Body of pancreas (tissue), 4 donors: ENCODE data around the gene FLRT1. TPM values are rescaled to one million over a fixed set of nuclear protein-coding genes. Genes with fewer than 3 reads are reported as not detected.

Experiments used
- ATAC-seq: fragments of 150-250 bp; one replicate; pipeline ENCODE4 v1.9.1; 2016
- DNase-seq, 4 donors: peaks; one replicate each; pipeline ENCODE4 v3.0.0-alpha.2; 2019
- H3K27ac ChIP-seq, 4 donors: fragments of 200-600 bp; sonication (generic); 1 replicate in 3 of 4; 2 replicates in 1 of 4; pipeline versions ENCODE4 v1.5.1 to v1.6.1; 2016 to 2019; ENCODE audit warnings: mild to moderate bottlenecking in 1 of 4, mixed read lengths in 1 of 4, moderate library complexity in 1 of 4
- H3K27me3 ChIP-seq, 2 donors: fragments of 200-600 bp; sonication (generic); one replicate each; pipeline ENCODE4 v1.6.0; 2016; ENCODE audit warnings: mild to moderate bottlenecking in 1 of 2
- H3K36me3 ChIP-seq, 2 donors: fragments of 200-600 bp; sonication (generic); replicated peaks in 1 of 2; 2 replicates each; pipeline ENCODE4 v1.5.1; 2016; ENCODE audit warnings: low read depth in 2 of 2; ENCODE audit not compliant: insufficient read depth in 1 of 2
- H3K4me1 ChIP-seq: fragments of 200-600 bp; sonication (generic); one replicate; pipeline ENCODE4 v1.6.0; 2016
- H3K4me3 ChIP-seq, 2 donors: fragments of 200-600 bp; sonication (generic); 1 replicate in 1 of 2; 2 replicates in 1 of 2; pipeline ENCODE4 v1.5.1; 2016 to 2019
- H3K9me3 ChIP-seq, 3 donors: fragments of 200-600 bp; sonication (generic); 1 replicate in 2 of 3; 2 replicates in 1 of 3; pipeline ENCODE4 v1.5.1; 2016
- CTCF ChIP-seq, 7 experiments: fragments of 450-650 bp in 4 of 7; fragments of 200-600 bp in 3 of 7; sonication (generic) in 3 of 7; IDR thresholded peaks; one replicate each; pipeline ENCODE4 v1.5.1; 2016 to 2019; ENCODE audit warnings: antibody characterized with exemption in 7 of 7
- POLR2A ChIP-seq, 3 donors: fragments of 450-650 bp; IDR thresholded peaks; one replicate each; pipeline ENCODE4 v1.6.1; 2016; ENCODE audit warnings: antibody characterized with exemption in 3 of 3, mild to moderate bottlenecking in 2 of 3
- WGBS, 2 donors: methylation state at CpG; one replicate each; pipeline ENCODE4 v1.1.5; 2017; 5-methylcytosine and 5-hydroxymethylcytosine counted together
- intact Hi-C: fragments of 100-400 bp; cut with DNase I; formaldehyde crosslinking; loops from one replicate; pipeline ENCODE4 v1.15.1; 2023
- total RNA-seq, 2 donors: library from RNA; depleted of rRNA; stranded (reverse); fragments of >200 nt; gene quantifications; one replicate each; pipeline ENCODE4 v1.1.0, GENCODE V29; 2016

Gene FLRT1
- total RNA-seq, 2 donors from 2014 or later: 0.26 TPM; not detected in 1

GRCh38 chr11:63998558-63999348 lies 37.0 kb upstream of the FLRT1 start:
- H3K9me3 ChIP-seq: no peaks in the 10 kb centered on the region
- TF ChIP-seq POLR2A (IDR thresholded peaks at IDR 0.05) (no peak), CTCF (IDR thresholded peaks at IDR 0.05) (no peak)
- no peak for ATAC-seq
- peaks cover 8 to 9% of the 10 kb centered on the region in 2 donors for H3K36me3 ChIP-seq
- WGBS, 2 donors: 80 to 94% methylated on average over 10 to 42 of the region's 54 CpGs
- no peaks in the 10 kb centered on the region for H3K27me3 ChIP-seq
- peaks cover 31% of the 10 kb centered on the region for H3K4me1 ChIP-seq
- no peak overlapping the region for H3K4me3 ChIP-seq
- no peak for DNase-seq
- H3K27ac ChIP-seq: no peak overlapping the region
- intact Hi-C loops: no loop called here

GRCh38 chr11:63999349-64000025 lies 36.2 kb upstream of the FLRT1 start:
- H3K4me1 ChIP-seq: peaks cover 37% of the 10 kb centered on the region
- H3K9me3 ChIP-seq: no peaks in the 10 kb centered on the region
- H3K4me3 ChIP-seq: no peak overlapping the region
- no peak overlapping the region for H3K27ac ChIP-seq
- WGBS, 2 donors: 41 to 52% methylated on average over 19 to 46 of the region's 59 CpGs
- TF ChIP-seq POLR2A (IDR thresholded peaks at IDR 0.05) (no peak), CTCF (IDR thresholded peaks at IDR 0.05) (no peak)
- H3K36me3 ChIP-seq: peaks cover 8 to 9% of the 10 kb centered on the region in 2 donors
- ATAC-seq (peak; percentile 23), DNase-seq (peak in 3 of 4 donors; percentile 42 to 45 (median 45))
- intact Hi-C loops: loop anchor here (2.0 kb wide), 1 partner anchor 153 kb away; no protein-coding TSS in a partner anchor
- H3K27me3 ChIP-seq: no peaks in the 10 kb centered on the region

- 19 to 20% methylated on average over 18 to 50 of the region's 67 CpGs for WGBS, 2 donors
- intact Hi-C loops: loop anchor here (2.0 kb wide), 1 partner anchor 153 kb away; no protein-coding TSS in a partner anchor
- peak; percentile 53 to 73 (median 63) for DNase-seq
- H3K27ac ChIP-seq: no peak overlapping the region
- no peaks in the 10 kb centered on the region for H3K9me3 ChIP-seq
- H3K36me3 ChIP-seq: peaks cover 8 to 9% of the 10 kb centered on the region in 2 donors
- H3K27me3 ChIP-seq: no peaks in the 10 kb centered on the region
- H3K4me1 ChIP-seq: peaks cover 40% of the 10 kb centered on the region
- TF ChIP-seq POLR2A (IDR thresholded peaks at IDR 0.05): no peak
- TF ChIP-seq CTCF (IDR thresholded peaks at IDR 0.05): peak; percentile 45 to 94 (median 81)
- peak; percentile 65 for ATAC-seq
- no peak overlapping the region for H3K4me3 ChIP-seq
Measured at GRCh38 chr11:64000026-64000739, 35.5 kb upstream of the FLRT1 start.

DNA sequence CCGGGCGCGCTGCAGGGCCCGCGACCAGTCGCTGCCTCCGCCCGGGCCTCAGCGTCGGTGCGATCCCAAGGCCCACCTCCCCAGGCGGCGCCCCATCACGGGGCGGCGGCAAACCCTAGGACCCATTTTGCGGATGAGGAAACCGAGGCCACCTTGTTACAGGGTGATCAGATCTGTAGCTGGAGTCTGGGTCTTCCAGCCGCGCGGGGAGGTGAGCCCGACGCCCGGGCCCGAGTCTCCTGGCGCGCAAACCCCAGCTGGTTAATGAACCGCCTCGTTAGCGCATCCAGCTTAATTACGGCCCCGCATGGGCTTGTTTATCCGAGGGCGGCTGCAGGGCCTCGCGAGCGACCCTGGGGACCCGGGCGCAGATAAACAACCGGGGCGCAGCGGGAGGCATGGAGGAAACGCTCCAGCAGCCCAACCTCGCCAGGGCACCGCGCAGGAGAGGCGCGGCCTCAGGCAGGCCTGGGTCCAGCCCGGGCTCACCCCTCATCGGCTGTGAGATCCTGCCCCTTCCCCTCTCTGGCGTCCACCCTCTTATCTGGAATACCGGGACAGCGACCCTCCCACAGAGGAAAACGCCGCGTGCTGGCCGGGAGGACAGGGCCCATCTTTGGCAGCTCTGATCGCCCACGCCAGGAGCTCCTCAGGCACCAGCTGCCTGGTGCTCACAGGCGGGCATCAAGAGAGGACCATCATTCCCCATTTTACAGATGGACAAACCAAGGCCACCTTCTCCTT lies 34.8 kb upstream of the FLRT1 start:
- Histone ChIP-seq H3K9me3 (no peaks in the 10 kb centered on the region), H3K27me3 (no peaks in the 10 kb centered on the region), H3K4me1 (peaks cover 48% of the 10 kb centered on the region), H3K27ac (no peak overlapping the region), H3K36me3 (peaks cover 8 to 9% of the 10 kb centered on the region in 2 donors), H3K4me3 (no peak overlapping the region)
- TF ChIP-seq CTCF (IDR thresholded peaks at IDR 0.05): peak in 1 of 7 experiments; percentile 5
- TF ChIP-seq POLR2A (IDR thresholded peaks at IDR 0.05): no peak
- 44 to 84% methylated on average over 10 to 60 of the region's 60 CpGs for WGBS, 2 donors
- intact Hi-C loops: loop anchor here (2.0 kb wide), 1 partner anchor 152 kb away; no protein-coding TSS in a partner anchor
- DNase-seq (no peak), ATAC-seq (no peak)
